Muscle of arm (tissue), 12 donors: ENCODE measurements around the gene UNKL. TPM values are rescaled to one million over a fixed set of nuclear protein-coding genes. Genes with fewer than 3 reads are reported as not detected.

ENCODE experiments used
- DNase-seq: peaks from one replicate; pipeline ENCODE4 v3.0.0-alpha.2; 2013
- polyA plus RNA-seq, 12 donors: library from polyadenylated mRNA; unstranded; fragments of 120-200 nt; gene quantifications; one replicate each; pipeline ENCODE4 v1.2.1, GENCODE V29; 2013; ENCODE audit not compliant: insufficient read length in 12 of 12

UNKL gene
- polyA plus RNA-seq, 12 donors = 6.1 to 20.1 (median 8.4) TPM; not detected in 1

- no peak for DNase-seq
These were observed 18.1 kb upstream of the UNKL start for GRCh38 chr16:1432388-1433262.

- no peak for DNase-seq
These were observed 17.2 kb upstream of the UNKL start for GRCh38 chr16:1431497-1432270.

GRCh38 chr16:1430759-1431496 is 16.4 kb upstream of the UNKL start, which contains the start of gene PERCC1:
PERCC1 (plus strand) TSS chr16:1431078; CDS start chr16:1432594, 1,516 bp downstream.
- no peak for DNase-seq

DNA sequence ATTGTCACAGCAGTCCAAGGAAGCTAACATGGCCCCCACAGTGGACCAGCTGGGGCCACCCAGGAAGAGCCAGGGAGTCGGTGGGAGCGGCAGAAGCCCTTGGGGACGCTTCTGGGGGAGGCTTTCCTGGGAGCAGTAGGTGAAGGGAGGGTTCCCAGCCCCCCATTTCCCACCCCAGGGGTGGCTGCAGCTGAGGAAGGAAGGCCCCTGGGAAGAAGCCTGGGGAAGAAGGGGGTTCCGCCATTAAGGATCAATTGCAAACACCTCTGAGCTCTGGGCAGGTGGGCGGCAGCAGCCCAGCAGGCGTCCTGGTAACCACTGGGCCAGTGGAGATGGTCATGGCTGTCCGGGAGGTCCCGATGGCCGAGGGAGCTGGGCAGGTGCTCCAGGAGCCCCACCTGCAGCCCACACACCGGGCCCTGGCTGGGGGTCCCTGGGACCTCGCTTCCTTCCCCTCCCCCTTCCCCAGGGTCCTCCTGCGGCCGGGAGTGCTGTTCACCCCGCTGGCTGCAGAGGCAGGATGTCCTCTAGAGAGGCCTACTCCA is 15.8 kb upstream of the UNKL start:
- DNase-seq = no peak

- no peak for DNase-seq
These were observed 15.1 kb upstream of the UNKL start for GRCh38 chr16:1429631-1430030.

DNA sequence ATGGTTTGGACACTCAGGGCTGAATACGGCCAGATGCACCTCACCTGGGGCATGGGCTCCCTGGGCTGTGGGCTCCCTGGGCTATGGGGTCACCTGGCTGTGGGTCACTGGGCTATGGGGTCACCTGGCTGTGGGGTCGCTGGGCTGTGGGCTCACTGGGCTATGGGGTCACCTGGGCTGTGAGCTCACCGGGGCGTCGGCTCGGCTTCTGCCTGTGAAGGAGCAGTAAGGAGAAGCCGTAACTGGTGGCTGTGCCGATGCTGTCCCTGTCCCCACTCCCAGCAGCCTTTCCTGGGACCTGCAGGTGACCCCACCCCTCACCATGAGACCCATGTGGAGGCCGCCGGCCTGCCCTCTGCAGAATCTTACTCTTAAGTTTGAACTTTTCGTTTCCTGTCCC is 14.5 kb upstream of the UNKL start:
- DNase-seq = no peak

DNA sequence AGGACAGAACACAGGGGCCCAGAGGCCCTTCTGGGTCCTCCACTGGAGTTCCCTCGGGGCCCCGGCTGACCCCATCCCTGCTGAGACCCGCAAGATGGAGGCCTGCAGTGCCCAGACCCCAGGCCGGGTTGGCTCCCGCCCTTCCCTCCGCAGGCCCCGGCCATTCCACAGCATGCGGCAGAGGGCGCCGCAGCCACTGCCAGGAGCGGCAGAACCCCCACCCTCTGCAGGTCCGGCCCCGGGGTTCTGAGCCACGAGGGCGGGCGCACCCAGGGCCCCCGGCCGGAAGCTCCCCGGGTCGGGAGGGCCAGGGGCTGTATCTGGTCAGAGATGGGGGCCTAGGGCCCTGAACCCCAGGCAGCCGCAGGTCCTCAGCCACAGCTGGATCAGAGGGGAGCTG is 14.0 kb upstream of the UNKL start:
- no peak for DNase-seq

DNA sequence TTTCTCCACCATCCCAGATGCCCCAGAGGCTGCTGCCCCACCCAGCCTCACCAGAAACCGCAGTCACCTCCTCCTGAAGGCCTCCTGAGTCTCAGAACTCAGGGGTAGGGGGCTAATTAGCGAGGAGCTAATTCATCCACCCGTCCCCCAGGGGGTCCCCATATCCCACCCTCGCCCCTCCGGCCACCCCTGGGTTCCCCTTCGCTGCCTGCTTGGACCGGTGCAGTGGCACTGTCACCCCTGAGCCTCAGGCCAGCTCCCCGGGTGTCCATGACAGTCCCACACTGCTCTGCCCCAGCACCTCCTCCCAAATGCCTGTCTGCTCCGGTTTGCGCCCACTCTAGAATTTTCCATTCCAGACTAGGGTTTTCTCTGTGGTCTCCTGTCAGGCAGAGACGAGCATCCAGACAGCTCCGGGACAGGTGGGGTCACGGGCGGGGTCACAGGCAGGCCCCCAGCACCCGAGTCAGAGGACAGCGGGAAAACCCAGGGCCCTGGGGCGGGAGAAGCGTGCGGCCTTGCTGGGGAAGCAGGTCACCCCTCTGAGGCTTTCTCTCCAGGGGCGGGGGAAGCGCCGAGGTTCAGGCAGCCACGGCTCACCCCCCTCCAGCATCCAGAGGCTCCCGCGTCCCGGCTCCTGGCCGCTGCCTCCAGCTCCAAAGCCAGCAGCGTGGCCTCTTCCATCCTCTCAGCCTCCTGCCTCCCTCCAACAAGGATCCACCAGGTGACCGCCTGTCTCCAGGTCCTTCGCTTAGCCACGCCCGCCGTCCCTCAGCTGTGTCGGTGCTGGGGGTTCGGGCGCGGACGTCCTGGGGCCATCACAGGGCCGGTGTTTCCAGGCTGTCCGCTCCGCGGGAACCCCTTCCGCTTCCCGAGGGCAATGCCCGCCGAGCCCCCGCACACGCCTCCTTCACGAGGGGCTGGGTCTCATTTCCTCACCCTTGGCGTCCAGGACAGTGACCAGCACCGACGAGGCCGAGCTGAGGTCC is 13.3 kb upstream of the UNKL start:
- DNase-seq = no peak

DNA sequence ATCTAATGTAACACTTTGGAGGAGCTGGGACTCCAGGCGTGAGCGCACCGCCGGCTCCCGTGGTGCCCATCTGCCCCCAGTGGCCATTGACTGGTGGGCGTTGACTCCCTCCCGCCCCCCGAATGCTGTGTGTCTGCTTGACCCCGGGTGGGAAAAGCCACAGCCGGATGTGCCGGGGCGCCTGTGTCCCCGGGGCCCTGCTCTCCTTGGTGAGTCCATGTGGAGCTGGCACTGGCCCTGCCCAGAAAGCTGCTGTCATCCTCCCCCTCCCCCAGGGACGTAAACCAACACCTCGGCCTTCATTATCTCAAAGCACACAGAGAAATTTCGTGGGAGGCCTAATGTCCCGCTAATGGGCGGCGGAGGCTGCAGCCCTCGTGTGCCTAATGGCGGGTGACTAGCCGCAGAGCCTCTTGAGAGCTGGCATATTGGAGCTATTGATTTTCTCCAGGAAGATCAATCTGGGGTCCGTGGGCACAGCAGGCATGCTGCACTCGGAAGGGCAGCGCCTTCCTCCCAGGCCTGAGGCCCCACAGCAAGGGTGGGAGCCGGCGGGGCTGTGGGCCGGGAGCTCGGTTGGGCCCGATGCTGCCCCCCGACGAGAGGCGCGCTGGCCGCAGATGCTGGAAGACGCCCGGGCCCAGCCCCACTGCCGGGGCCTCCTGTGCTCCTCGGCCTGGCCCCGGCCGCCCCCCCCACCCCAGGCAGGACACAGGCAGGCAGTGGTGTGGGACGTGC is 12.4 kb upstream of the UNKL start:
- DNase-seq = no peak

DNA sequence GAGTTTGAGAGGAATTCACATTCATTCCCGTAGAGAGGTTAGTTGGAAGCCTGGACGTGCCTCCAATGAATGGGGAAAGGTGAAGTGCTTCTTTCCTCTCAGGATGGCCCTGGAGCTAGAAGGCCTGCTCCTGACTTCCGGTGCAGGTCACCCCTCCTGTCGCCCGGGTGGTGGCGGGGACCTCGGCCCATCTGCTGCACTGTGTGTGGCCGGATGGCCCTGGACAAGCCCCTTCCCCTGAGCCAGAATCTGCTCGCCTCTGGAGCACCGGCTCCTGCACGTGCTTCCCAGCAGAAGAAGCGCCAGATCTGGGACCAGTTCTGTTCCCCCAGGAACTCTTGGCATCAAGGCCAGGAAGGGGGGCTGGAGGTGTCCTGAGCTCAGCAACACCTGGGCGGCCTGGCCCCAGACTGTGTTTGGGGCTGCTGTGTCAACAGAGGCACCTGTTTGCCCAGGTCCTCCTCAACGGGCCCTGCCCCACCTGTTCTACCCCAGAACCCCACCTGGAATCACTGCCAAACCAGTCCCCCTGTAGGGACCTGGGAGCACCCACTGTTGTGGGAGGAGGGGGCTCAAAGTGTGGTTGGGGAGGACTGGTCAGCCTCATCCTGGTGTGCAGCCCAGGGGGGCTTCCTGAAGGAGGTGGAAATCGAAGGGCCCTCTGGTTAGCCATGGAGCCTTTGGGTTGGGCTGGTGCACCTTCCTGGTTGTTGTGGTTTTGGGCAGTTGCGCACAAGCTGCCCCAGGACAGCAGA is 11.3 kb upstream of the UNKL start:
- no peak for DNase-seq

DNA sequence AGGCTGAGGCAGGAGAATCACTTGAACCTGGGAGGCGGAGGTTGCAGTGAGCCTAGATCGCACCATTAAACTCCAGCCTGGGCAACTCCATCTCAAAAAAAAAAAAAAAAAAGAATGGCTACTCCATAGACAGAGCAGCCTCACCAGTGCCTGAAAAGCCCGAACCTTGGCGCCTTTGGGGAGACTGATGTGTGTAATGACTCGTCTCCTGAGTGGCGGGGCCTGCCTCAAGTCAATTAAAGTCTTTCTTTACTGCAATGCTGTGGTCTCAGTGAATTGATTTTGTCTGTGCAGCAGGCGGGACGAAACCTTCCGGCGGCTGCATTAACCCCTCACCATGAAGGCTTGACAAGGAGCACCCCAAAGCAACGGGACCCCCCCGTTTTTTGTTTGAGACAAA is 9.5 kb upstream of the UNKL start:
- no peak for DNase-seq

- no peak for DNase-seq
These were observed 7.6 kb upstream of the UNKL start for GRCh38 chr16:1422076-1422475.

GRCh38 chr16:1420111-1420539 is 5.6 kb upstream of the UNKL start:
- DNase-seq = no peak

- no peak for DNase-seq
These were observed 2.0 kb upstream of the UNKL start for GRCh38 chr16:1416521-1416941.

- DNase-seq = peak; percentile 23
These were observed 596 bp downstream of the UNKL start for GRCh38 chr16:1413684-1414531.

DNA sequence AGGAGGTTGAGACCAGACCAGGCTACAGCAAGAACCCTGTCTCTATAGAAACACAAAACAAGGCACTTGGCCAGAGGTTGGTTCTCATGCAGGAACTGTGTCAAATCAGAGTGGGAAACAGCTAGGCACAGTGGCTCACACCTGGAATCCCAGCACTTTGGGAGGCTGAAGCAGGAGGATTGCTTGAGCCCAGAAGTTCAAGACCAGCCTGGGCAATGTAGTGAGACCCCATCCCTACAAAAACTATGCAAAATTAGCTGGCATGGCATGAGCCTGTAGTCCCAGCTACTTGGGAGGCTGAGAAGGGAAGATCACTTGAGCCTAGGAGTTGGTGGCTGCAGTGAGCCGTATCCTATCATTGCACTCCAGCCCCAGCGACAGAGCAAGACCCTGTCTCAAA is 1.7 kb downstream of the UNKL start:
- no peak for DNase-seq

DNA sequence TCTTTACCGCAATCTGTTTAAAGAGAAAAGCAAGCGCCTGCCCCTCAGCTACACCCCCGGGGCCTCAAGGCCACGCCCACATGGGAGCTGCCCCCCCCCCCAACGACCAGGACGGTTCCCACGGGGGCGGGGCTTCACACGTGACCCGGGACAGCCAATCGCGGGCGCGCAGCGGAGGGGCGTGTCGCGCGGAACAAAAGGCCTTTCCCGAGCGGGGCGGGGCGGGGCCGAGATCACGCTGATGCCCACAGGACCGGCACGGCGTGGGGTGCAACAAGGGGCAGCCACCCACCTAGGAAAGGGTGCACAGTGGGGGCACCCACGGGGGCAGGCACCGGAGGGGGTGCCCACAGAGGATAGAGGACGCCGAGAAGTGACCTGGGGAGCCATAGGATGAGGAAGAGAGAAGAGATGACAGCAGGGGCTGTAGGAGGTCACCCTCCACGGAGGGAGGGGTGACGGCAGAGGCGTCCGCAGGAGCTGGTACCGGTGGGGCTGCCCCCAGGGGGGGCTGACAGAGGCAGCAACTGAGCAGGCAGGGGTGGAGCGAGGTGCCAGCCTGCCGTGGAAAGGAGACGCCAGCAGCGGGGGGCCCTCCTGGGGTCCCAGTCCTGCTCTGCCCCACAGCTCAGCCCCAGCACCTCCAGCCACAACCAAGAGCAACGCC is 6.2 kb downstream of the UNKL start:
- peak; percentile 87 for DNase-seq

GRCh38 chr16:1407753-1408152 is 6.8 kb downstream of the UNKL start:
- DNase-seq = peak; percentile 29
